ENCODE results near the gene RAPGEF5. TPM values are rescaled to one million over a fixed set of nuclear protein-coding genes. Genes with fewer than 3 reads are reported as not detected.

The RAPGEF5 gene
- polyA plus RNA-seq, 2 donors: 6.6 to 6.7 TPM

- Histone ChIP-seq H3K36me3 (ENCODE audit: control insufficient read depth in 2 of 2, insufficient read depth in 2 of 2, low read length in 1 of 2) (peaks cover 0 to 9% of the 10 kb centered on the region in 2 donors), H3K27ac (ENCODE audit: low read depth in 2 of 2, low read length in 1 of 2) (no peak overlapping the region), H3K9me3 (ENCODE audit: control insufficient read depth in 2 of 2, insufficient read depth in 1 of 2, low read depth in 1 of 2, low read length in 1 of 2) (no peaks in the 10 kb centered on the region), H3K27me3 (ENCODE audit: control insufficient read depth in 1 of 2, insufficient read depth in 2 of 2, low read length in 2 of 2) (no peaks in the 10 kb centered on the region), H3K4me3 (ENCODE audit: low read depth in 1 of 2, low read length in 2 of 2) (no peak overlapping the region), H3K4me1 (ENCODE audit: control insufficient read depth in 2 of 2, insufficient read depth in 2 of 2, low read length in 1 of 2) (no peaks in the 10 kb centered on the region)
- 44 to 49% methylated on average over 8 of the region's 8 CpGs for WGBS, 2 donors
Measured at GRCh38 chr7:22121702-22122474, 235.1 kb downstream of the RAPGEF5 start.

- no peak overlapping the region for H3K27ac ChIP-seq (ENCODE audit: low read depth in 2 of 2, low read length in 1 of 2)
- WGBS, 2 donors: 83 to 84% methylated on average over 8 of the region's 8 CpGs
- peaks cover 0 to 6% of the 10 kb centered on the region in 2 donors for H3K36me3 ChIP-seq (ENCODE audit: control insufficient read depth in 2 of 2, insufficient read depth in 2 of 2, low read length in 1 of 2)
- H3K4me3 ChIP-seq (ENCODE audit: low read depth in 1 of 2, low read length in 2 of 2): no peak overlapping the region
- no peaks in the 10 kb centered on the region for H3K4me1 ChIP-seq (ENCODE audit: control insufficient read depth in 2 of 2, insufficient read depth in 2 of 2, low read length in 1 of 2)
- H3K9me3 ChIP-seq (ENCODE audit: control insufficient read depth in 2 of 2, insufficient read depth in 1 of 2, low read depth in 1 of 2, low read length in 1 of 2): no peaks in the 10 kb centered on the region
- no peaks in the 10 kb centered on the region for H3K27me3 ChIP-seq (ENCODE audit: control insufficient read depth in 1 of 2, insufficient read depth in 2 of 2, low read length in 2 of 2)
Measured at GRCh38 chr7:22120391-22121053, 236.4 kb downstream of the RAPGEF5 start.

DNA sequence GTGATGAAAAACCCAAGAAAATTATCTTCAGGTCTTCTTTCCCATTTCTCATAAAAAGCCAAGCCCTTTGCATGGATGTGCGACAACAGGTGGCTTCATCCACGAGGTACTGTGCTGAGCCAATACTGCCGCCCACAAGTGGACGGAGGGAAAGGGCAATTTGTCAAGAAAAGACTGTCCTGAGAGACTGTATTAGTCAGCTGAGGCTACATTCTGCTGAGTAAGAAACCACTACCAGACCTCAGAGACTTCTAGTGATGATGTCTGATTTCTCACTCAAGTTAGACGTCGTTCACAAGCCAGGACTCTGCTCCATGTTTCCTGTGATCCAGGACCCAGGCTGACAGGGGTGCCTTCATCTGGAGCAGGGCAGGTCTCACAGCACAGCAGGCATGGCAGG, 239.7 kb downstream of the RAPGEF5 start:
- Histone ChIP-seq H3K27me3 (ENCODE audit: control insufficient read depth in 1 of 2, insufficient read depth in 2 of 2, low read length in 2 of 2) (no peaks in the 10 kb centered on the region), H3K4me3 (ENCODE audit: low read depth in 1 of 2, low read length in 2 of 2) (no peak overlapping the region), H3K27ac (ENCODE audit: low read depth in 2 of 2, low read length in 1 of 2) (no peak overlapping the region), H3K9me3 (ENCODE audit: control insufficient read depth in 2 of 2, insufficient read depth in 1 of 2, low read depth in 1 of 2, low read length in 1 of 2) (no peaks in the 10 kb centered on the region), H3K4me1 (ENCODE audit: control insufficient read depth in 2 of 2, insufficient read depth in 2 of 2, low read length in 1 of 2) (no peaks in the 10 kb centered on the region), H3K36me3 (ENCODE audit: control insufficient read depth in 2 of 2, insufficient read depth in 2 of 2, low read length in 1 of 2) (peaks cover 0 to 6% of the 10 kb centered on the region in 2 donors)
- WGBS, 2 donors: 82 to 86% methylated on average over 6 of the region's 6 CpGs

- Histone ChIP-seq H3K4me3 (ENCODE audit: low read depth in 1 of 2, low read length in 2 of 2) (no peak overlapping the region), H3K4me1 (ENCODE audit: control insufficient read depth in 2 of 2, insufficient read depth in 2 of 2, low read length in 1 of 2) (no peaks in the 10 kb centered on the region), H3K36me3 (ENCODE audit: control insufficient read depth in 2 of 2, insufficient read depth in 2 of 2, low read length in 1 of 2) (peaks cover 0 to 6% of the 10 kb centered on the region in 2 donors), H3K27me3 (ENCODE audit: control insufficient read depth in 1 of 2, insufficient read depth in 2 of 2, low read length in 2 of 2) (no peaks in the 10 kb centered on the region), H3K9me3 (ENCODE audit: control insufficient read depth in 2 of 2, insufficient read depth in 1 of 2, low read depth in 1 of 2, low read length in 1 of 2) (no peaks in the 10 kb centered on the region), H3K27ac (ENCODE audit: low read depth in 2 of 2, low read length in 1 of 2) (no peak overlapping the region)
- 87 to 89% methylated on average over 7 of the region's 7 CpGs for WGBS, 2 donors
Measured at GRCh38 chr7:22116451-22117030, 240.4 kb downstream of the RAPGEF5 start.

DNA sequence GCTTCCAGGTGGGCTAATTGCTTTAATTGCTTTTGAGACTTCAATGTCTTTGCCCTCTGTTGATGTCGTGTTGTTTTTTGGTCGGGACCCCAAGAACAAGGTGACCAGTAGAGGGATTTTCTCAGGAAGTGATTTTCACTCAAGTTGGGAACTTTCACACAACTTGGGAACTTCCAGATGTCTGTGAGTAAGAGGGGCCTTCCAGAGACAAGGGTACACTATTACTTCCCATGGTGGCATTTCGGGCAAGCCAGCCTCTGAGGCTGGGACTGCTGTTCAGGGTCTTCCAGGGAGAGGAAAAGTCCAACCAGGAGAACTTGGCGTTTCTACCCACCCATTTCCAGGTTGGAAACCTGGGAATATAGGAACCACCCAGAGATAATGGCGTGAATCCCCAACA, 241.3 kb downstream of the RAPGEF5 start:
- Histone ChIP-seq H3K4me3 (ENCODE audit: low read depth in 1 of 2, low read length in 2 of 2) (no peak overlapping the region), H3K36me3 (ENCODE audit: control insufficient read depth in 2 of 2, insufficient read depth in 2 of 2, low read length in 1 of 2) (peaks cover 0 to 6% of the 10 kb centered on the region in 2 donors), H3K27me3 (ENCODE audit: control insufficient read depth in 1 of 2, insufficient read depth in 2 of 2, low read length in 2 of 2) (no peaks in the 10 kb centered on the region), H3K4me1 (ENCODE audit: control insufficient read depth in 2 of 2, insufficient read depth in 2 of 2, low read length in 1 of 2) (no peaks in the 10 kb centered on the region), H3K27ac (ENCODE audit: low read depth in 2 of 2, low read length in 1 of 2) (no peak overlapping the region), H3K9me3 (ENCODE audit: control insufficient read depth in 2 of 2, insufficient read depth in 1 of 2, low read depth in 1 of 2, low read length in 1 of 2) (no peaks in the 10 kb centered on the region)
- whole genome bisulfite sequencing, 2 donors: 84 to 89% methylated on average over 5 of the region's 5 CpGs

- Histone ChIP-seq H3K4me3 (ENCODE audit: low read depth in 1 of 2, low read length in 2 of 2) (no peak overlapping the region), H3K27me3 (ENCODE audit: control insufficient read depth in 1 of 2, insufficient read depth in 2 of 2, low read length in 2 of 2) (no peaks in the 10 kb centered on the region), H3K36me3 (ENCODE audit: control insufficient read depth in 2 of 2, insufficient read depth in 2 of 2, low read length in 1 of 2) (peaks cover 0 to 6% of the 10 kb centered on the region in 2 donors), H3K9me3 (ENCODE audit: control insufficient read depth in 2 of 2, insufficient read depth in 1 of 2, low read depth in 1 of 2, low read length in 1 of 2) (no peaks in the 10 kb centered on the region), H3K4me1 (ENCODE audit: control insufficient read depth in 2 of 2, insufficient read depth in 2 of 2, low read length in 1 of 2) (no peaks in the 10 kb centered on the region), H3K27ac (ENCODE audit: low read depth in 2 of 2, low read length in 1 of 2) (no peak overlapping the region)
- 69 to 78% methylated on average over 7 of the region's 7 CpGs for WGBS, 2 donors
Measured at GRCh38 chr7:22114440-22114981, 242.4 kb downstream of the RAPGEF5 start.

- no peaks in the 10 kb centered on the region for H3K9me3 ChIP-seq (ENCODE audit: control insufficient read depth in 2 of 2, insufficient read depth in 1 of 2, low read depth in 1 of 2, low read length in 1 of 2)
- 69 to 89% methylated on average over 3 of the region's 3 CpGs for WGBS, 2 donors
- no peaks in the 10 kb centered on the region for H3K27me3 ChIP-seq (ENCODE audit: control insufficient read depth in 1 of 2, insufficient read depth in 2 of 2, low read length in 2 of 2)
- H3K4me1 ChIP-seq (ENCODE audit: control insufficient read depth in 2 of 2, insufficient read depth in 2 of 2, low read length in 1 of 2): no peaks in the 10 kb centered on the region
- H3K36me3 ChIP-seq (ENCODE audit: control insufficient read depth in 2 of 2, insufficient read depth in 2 of 2, low read length in 1 of 2): peaks cover 0 to 5% of the 10 kb centered on the region in 2 donors
- H3K27ac ChIP-seq (ENCODE audit: low read depth in 2 of 2, low read length in 1 of 2): no peak overlapping the region
- H3K4me3 ChIP-seq (ENCODE audit: low read depth in 1 of 2, low read length in 2 of 2): no peak overlapping the region
Measured at GRCh38 chr7:22113041-22113440, 243.9 kb downstream of the RAPGEF5 start.

GRCh38 chr7:22111661-22112060, 245.3 kb downstream of the RAPGEF5 start:
- H3K27ac ChIP-seq (ENCODE audit: low read depth in 2 of 2, low read length in 1 of 2): no peak overlapping the region
- H3K9me3 ChIP-seq (ENCODE audit: control insufficient read depth in 2 of 2, insufficient read depth in 1 of 2, low read depth in 1 of 2, low read length in 1 of 2): no peaks in the 10 kb centered on the region
- H3K27me3 ChIP-seq (ENCODE audit: control insufficient read depth in 1 of 2, insufficient read depth in 2 of 2, low read length in 2 of 2): no peaks in the 10 kb centered on the region
- no peak overlapping the region for H3K4me3 ChIP-seq (ENCODE audit: low read depth in 1 of 2, low read length in 2 of 2)
- no peaks in the 10 kb centered on the region for H3K4me1 ChIP-seq (ENCODE audit: control insufficient read depth in 2 of 2, insufficient read depth in 2 of 2, low read length in 1 of 2)
- no peaks in the 10 kb centered on the region for H3K36me3 ChIP-seq (ENCODE audit: control insufficient read depth in 2 of 2, insufficient read depth in 2 of 2, low read length in 1 of 2)
- 83% methylated on average over 4 of the region's 4 CpGs for WGBS, 2 donors

DNA sequence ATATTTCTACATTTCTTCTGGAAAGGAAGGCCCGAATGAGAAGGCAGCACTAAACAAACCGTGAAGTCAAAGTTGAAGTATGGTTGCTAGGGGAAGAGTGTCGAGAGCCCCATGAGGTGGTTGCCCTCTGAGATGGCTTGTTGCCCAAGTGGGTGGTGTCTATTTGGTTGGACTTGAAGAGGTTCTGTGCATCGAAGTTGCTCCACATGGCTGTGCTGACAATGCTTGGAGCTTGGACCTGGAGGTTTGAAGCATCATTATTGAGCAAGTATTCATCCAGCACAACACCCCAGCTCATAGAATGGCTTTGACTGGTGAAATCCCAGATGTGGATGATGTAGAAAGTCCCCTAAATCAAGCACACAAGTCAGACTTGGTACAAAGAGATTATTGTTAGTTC, 246.1 kb downstream of the RAPGEF5 start:
- WGBS, 2 donors: 54 to 55% methylated on average over 4 of the region's 4 CpGs

More for the DNA sequence above, 246.1 kb downstream of the RAPGEF5 start:
- H3K4me3 ChIP-seq (ENCODE audit: low read depth in 1 of 2, low read length in 2 of 2): no peak overlapping the region
- no peaks in the 10 kb centered on the region for H3K36me3 ChIP-seq (ENCODE audit: control insufficient read depth in 2 of 2, insufficient read depth in 2 of 2, low read length in 1 of 2)
- H3K27ac ChIP-seq (ENCODE audit: low read depth in 2 of 2, low read length in 1 of 2): no peak overlapping the region
- no peaks in the 10 kb centered on the region for H3K4me1 ChIP-seq (ENCODE audit: control insufficient read depth in 2 of 2, insufficient read depth in 2 of 2, low read length in 1 of 2)
- H3K9me3 ChIP-seq (ENCODE audit: control insufficient read depth in 2 of 2, insufficient read depth in 1 of 2, low read depth in 1 of 2, low read length in 1 of 2): no peaks in the 10 kb centered on the region
- H3K27me3 ChIP-seq (ENCODE audit: control insufficient read depth in 1 of 2, insufficient read depth in 2 of 2, low read length in 2 of 2): no peaks in the 10 kb centered on the region
